ENCODE results near the gene KIF26B.
"Not testable (repeated sequence)": the region's sequence is repeated elsewhere in the genome, so short reads cannot be mapped to it uniquely, and the experiment has no call there.

DNA sequence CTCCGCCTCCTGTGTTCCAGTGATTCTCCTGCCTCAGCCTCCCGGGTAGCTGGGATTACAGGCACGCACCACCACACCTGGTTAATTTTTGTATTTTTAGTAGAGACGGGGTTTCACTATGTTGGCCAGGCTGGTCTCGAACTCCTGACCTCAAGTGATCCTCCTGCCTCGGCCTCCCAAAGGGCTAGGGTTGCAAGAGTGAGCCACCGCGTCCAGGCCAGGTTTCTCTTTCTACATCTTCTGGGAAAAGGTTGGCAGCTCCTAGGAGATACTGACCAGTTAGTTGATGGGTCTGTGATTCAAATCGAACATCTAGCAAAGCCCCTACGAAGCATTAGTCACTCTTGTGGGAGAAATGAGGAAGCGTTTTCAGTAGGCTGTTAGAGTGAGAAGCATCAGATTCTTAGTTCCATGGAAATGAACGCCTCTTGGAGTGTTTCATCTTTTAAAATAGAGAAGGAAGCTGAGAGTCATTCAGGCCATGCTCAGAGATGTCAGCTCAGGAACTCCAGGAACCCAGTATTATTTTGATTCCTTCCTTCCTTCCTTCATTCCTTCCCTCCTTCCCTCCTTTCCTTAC lies 204.4 kb downstream of the KIF26B start:
- TF ChIP-seq, protein P1, sequence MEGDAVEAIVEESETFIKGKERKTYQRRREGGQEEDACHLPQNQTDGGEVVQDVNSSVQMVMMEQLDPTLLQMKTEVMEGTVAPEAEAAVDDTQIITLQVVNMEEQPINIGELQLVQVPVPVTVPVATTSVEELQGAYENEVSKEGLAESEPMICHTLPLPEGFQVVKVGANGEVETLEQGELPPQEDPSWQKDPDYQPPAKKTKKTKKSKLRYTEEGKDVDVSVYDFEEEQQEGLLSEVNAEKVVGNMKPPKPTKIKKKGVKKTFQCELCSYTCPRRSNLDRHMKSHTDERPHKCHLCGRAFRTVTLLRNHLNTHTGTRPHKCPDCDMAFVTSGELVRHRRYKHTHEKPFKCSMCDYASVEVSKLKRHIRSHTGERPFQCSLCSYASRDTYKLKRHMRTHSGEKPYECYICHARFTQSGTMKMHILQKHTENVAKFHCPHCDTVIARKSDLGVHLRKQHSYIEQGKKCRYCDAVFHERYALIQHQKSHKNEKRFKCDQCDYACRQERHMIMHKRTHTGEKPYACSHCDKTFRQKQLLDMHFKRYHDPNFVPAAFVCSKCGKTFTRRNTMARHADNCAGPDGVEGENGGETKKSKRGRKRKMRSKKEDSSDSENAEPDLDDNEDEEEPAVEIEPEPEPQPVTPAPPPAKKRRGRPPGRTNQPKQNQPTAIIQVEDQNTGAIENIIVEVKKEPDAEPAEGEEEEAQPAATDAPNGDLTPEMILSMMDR (IDR thresholded peaks at IDR 0.05; ENCODE audit: low read depth, low read length), result not testable (repeated sequence)
- not testable (repeated sequence) for TF ChIP-seq POLR2A (IDR thresholded peaks at IDR 0.05; ENCODE audit: extremely low read depth, insufficient read length); MYC (IDR thresholded peaks at IDR 0.05; ENCODE audit: low read depth, low read length)
- TF ChIP-seq, protein P2, sequence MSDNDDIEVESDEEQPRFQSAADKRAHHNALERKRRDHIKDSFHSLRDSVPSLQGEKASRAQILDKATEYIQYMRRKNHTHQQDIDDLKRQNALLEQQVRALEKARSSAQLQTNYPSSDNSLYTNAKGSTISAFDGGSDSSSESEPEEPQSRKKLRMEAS (IDR thresholded peaks at IDR 0.05; ENCODE audit: low read depth, low read length), result not testable (repeated sequence)

Measured in NB4 (cell line).